ENCODE results near the gene CCDC91.
"Not testable (repeated sequence)": the region's sequence is repeated elsewhere in the genome, so short reads cannot be mapped to it uniquely, and the experiment has no call there.

Gene CCDC91

GRCh38 chr12:28471762-28472161 is 281.5 kb downstream of the CCDC91 start:
- DNase-seq: not testable (repeated sequence)

GRCh38 chr12:28476206-28476605 is 285.9 kb downstream of the CCDC91 start:
- not testable (repeated sequence) for DNase-seq

GRCh38 chr12:28479097-28479496 is 288.8 kb downstream of the CCDC91 start:
- DNase-seq: not testable (repeated sequence)

DNA sequence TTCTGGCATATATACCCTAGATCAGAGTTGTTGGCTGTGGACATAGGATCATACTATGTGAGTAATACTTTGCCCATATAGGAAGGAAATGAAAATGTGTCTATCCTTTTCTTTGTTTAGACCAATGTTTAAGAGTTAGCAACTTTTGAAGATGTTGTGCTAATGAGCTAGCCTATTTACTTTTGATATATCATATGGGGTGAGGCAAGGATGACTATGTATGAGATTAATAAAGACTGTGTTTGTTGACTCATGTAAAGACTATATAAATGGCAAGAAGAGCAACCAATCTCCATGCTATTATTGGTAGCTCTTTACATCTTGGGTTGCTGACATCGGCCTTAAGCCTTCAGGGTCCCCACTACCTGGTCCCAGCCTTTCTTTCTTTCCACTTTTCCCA is 289.4 kb downstream of the CCDC91 start:
- DNase-seq: no peak

- DNase-seq: no peak
These were observed 293.9 kb downstream of the CCDC91 start for GRCh38 chr12:28484156-28484555.

- DNase-seq: no peak
These were observed 296.3 kb downstream of the CCDC91 start for GRCh38 chr12:28486521-28486920.

- no peak for DNase-seq
These were observed 299.0 kb downstream of the CCDC91 start for GRCh38 chr12:28489246-28489645.

GRCh38 chr12:28497889-28498411 is 307.7 kb downstream of the CCDC91 start:
- no peak for DNase-seq

- DNase-seq: no peak
These were observed 308.6 kb downstream of the CCDC91 start for GRCh38 chr12:28498850-28499249.

DNA sequence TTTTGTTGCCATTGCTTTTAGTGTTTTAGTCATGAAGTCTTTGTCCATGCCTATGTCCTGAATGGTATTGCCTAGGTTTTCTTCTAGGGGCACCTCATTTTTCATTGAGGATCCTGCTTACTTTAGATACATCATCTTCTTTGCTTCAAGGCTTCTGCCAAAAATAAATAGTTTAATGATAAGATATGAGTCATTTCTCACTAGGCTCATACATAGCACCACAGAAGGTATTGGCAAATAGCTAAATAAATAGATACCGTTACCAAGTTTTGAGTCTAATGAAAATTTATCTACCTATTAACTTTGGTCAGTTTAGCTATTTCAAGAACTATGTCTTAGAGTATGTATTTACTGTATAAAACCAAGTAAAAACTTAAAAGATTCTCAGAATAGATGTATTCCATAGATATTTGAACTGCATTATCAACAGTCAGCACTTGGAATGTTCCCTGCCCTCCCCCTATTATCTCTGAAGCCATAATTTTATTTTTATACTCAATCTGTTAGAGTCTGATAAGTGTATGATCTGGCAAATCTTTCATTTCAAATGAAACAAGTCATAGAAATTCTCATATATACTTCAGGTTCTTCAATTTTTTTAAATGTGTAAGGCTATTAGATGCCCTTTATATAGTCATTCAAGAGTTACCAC is 310.2 kb downstream of the CCDC91 start:
- DNase-seq: no peak

- DNase-seq: no peak
These were observed 316.0 kb downstream of the CCDC91 start for GRCh38 chr12:28506271-28506670.

- DNase-seq: no peak
These were observed 316.8 kb downstream of the CCDC91 start for GRCh38 chr12:28507033-28507432.

DNA sequence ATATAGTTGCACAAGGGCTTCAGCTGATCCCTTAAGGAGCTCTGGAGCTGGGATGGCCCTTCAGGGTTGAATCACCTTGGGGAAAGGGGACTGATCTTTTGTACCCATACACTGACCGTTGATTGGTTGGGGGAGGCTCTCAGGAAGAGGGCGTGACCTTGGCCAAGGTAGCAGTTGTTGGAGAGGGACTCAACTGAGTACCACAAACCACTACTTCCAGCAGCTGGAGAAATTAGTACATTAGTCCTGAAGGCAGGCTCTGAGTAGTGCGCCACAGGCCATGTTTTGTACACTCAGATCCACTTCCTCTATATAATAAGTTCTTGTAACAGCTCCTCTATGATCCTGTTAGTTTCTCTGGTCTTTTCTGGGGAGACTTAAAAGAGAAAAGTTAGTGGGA is 317.6 kb downstream of the CCDC91 start:
- no peak for DNase-seq

DNA sequence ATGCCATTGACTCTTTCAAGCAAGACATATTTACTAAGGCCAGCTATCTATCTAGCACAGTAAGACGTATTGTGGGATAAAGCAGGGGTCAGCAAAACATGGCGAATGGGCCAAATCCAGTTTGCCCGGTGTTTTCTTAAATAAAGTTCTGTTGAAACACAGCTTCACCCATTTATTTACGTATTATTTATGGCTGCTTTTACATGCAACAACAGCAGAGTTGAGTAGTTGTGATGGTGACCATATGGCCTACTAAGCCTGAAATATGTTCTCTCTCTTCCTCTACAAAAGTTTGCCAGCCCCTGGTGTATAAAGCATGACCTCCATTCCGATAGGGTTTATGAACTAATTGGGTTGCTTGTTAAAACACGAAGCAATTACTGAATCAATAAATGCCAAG is 322.1 kb downstream of the CCDC91 start:
- DNase-seq: no peak

DNA sequence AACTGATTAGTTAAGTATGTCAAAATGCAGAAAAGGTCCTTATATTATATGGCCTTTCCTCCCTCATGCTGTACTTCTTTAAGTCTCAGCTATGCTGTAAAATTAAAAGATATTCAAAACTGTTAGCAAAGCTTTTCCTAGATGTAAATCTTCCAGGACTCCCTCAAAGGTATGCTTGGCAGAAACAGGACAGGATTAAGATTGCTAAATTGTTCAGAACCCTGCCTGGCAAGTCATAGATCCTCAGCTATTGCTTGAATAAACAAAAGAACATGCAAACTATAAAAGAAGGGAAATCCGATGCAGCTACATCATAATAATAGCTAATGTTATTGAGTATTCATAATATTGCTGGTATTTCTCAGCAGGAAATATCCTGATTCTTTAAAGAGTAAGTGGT is 322.6 kb downstream of the CCDC91 start:
- DNase-seq: no peak

DNA sequence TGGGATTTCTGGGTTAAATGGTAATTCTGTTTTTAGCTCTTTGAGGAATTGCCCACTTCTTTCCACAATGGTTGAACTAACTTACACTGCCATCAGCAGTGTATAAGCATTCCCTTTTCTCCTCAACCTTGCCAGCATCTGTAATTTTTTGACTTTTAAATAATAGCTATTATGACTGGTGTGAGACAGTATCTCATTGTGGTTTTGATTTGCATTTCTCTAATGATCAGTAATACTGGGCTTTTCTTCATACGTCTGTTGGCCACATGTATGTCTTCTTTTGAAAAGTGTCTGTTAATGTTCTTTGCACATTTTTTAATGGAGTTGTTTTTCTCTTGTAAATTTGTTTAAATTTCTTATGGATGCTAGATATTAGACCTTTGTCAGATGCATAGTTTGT is 323.7 kb downstream of the CCDC91 start:
- no peak for DNase-seq

- no peak for DNase-seq
These were observed 326.8 kb downstream of the CCDC91 start for GRCh38 chr12:28517101-28517500.

DNA sequence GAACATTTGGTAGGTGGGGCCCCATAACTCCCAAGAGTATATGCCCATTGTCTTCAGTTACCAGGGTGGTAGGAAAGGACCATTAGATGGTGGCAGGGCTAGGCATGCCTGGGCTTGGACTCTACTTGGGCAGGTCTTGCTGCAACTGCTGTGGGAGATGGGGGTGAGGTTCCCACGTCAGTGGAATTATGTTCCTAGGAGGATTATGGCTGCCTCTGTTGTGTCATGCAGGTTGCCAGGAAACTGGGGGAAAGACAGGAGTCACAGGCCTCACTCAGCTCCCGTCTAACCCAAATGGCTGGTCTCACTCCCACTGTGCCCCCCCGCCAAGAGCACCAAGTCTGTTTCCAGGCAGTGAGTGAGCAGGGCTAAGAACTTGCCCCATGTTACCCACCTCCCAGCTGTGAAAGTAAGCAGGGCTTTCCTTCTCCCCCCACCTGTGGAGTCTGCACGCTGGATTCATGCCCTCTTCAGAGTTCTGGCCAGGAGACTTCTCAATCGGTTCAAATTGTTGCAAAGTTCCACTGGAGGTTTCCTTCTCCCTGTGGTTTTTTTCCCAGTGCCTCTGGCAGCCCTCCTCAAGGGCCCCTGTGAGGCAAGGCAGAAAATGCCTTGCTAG is 337.5 kb downstream of the CCDC91 start:
- DNase-seq: no peak

- no peak for DNase-seq
These were observed 345.0 kb downstream of the CCDC91 start for GRCh38 chr12:28535216-28535615.

DNA sequence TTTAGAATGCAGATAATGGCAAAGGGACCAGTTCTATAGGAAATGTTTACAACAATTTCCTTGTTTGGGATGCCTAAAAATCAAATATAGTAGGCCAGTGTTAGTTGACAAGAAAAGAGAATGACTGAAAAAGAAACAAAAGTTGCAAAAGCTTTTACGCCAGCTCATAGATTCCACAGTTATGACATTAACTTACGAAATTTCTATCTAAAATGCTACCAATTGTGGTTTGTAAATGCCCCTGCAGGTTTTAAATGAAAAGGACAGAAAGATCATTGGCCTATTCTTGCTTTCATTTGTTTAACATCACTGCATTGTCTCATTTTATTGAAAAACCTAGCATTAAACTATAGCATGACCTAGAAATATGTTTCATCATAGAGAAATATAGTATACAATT is 345.8 kb downstream of the CCDC91 start:
- DNase-seq: no peak

DNA sequence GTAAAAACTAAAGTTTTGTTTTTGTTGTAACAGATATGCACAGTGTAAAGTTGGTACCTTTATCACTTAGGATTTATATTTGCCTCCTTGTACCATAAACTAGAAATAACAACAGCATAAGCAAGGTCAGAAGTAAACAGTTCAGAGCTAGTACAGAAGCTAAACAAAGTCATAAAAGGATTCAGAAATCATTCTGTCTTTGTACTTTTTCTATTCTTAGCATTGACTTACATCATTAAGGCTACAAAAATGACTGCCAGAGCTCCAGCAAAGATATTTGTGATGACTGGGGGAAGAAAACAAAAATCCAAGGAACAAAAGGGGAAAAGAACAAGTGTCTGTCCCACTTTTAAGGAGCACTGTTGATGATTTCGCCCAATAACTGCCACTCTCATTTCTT is 347.2 kb downstream of the CCDC91 start:
- DNase-seq: no peak

- no peak for DNase-seq
These were observed 349.6 kb downstream of the CCDC91 start for GRCh38 chr12:28539691-28540323.

DNA sequence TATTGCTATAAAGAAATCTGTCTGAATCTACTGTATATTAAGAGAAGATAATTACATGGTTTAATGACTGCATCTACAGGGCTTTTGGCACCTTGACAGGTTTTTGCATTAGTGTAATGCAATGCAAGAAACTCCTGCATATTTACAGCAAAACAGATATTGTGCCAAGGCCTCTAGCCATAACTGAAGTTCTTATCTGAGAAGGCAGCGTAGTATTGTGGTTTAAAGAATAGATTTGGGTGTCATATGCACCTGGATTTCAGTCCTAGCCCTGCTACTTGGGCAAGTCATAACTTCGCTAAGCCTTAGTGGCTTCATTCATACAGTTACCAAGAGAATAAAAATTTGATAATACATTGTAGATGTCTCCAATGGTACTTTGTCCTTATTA is 350.1 kb downstream of the CCDC91 start:
- no peak for DNase-seq

Data from stimulated activated CD4-positive, alpha-beta T cell treated with anti-CD3 and anti-CD28 coated beads, Interleukin-4, amount 100 ng/mL, for 4 hours (primary cell).